Ramos (cell line): ENCODE data around the gene PRR33.

Experiments
- in situ Hi-C: fragments of 300-500 bp; cut with MboI; formaldehyde crosslinking; loops from one replicate; pipeline ENCODE4 v1.14.3; 2022; ENCODE audit warnings: low sequenced_read_pairs; ENCODE audit not compliant: unreplicated experiment

Gene PRR33

DNA sequence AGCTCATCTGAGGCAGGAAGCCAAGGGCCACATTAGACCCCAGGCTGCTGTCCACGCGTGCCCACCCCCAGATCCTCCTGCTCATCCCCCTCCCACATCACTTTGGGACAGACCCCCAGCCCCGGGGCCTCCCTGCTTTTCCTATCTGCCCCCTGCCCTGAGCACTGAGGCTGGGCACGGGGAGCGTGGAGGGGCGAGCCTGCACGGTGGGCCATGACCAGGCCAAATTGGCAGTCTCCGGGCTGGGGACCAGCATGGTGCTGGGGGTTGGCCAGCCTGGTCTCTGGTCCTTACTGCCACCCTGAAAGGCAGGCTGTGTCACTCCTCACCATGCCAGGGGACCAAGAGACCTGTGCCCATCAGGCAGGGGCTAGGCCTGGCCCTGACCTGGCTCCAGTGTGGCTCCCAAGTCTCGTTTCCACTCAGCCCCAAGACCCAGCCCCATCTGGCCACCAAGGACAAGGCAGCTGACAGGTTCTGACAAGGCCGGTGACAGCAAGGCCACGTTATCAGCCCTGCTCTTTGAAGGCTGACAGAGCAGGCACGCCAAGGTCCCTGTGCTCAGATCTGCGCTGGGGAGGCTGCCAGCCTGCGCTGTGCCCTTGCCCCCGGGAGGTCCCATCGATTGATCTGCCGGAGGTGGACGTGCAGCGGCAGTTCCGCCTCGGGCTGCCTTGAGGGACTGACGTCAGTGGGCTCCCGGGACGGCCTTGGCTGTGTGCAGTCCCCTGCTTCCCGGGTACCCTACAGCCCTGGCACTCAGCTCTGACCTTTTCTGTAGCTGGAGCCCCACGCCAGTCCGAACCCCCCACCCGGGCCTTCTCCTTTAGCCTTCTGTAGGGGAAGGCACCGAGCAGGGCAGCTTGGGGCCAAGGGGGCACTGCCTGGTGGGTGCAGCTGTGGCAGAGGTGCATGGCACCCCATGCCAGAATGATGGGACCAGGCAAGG is 49.3 kb downstream of the PRR33 start:
- in situ Hi-C loops = no loop called here

DNA sequence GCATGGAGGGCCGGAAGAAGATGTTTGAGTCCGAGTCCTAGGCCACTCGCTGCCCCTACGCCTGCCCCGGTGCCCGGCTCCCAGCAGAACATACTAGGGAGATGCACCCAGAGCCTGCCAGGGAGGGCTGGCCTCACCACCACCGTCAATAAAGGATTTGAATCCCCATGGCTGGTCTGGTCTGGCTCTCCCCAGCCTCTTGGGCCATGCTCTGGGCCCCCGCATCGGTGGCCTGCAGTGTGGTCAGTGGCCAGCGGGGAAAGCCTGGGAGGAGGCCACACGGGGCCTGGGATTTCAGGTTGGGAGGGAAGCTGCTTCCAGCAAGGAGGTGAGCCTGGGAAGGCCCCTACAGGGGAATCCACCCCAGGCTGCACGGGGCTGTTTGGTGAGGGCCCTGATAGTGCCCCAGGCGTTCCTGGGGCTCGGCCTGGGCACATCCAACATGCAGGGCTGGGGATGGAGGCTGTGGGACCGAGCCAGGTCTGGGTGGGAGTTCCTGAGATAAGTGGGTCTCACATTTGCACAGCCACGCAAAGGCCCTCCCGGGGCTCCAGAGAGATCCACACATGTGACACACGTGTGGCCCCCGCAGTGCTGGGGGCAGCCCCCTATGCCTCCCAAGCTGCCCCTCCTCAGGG is 50.1 kb downstream of the PRR33 start:
- in situ Hi-C loops = no loop called here

DNA sequence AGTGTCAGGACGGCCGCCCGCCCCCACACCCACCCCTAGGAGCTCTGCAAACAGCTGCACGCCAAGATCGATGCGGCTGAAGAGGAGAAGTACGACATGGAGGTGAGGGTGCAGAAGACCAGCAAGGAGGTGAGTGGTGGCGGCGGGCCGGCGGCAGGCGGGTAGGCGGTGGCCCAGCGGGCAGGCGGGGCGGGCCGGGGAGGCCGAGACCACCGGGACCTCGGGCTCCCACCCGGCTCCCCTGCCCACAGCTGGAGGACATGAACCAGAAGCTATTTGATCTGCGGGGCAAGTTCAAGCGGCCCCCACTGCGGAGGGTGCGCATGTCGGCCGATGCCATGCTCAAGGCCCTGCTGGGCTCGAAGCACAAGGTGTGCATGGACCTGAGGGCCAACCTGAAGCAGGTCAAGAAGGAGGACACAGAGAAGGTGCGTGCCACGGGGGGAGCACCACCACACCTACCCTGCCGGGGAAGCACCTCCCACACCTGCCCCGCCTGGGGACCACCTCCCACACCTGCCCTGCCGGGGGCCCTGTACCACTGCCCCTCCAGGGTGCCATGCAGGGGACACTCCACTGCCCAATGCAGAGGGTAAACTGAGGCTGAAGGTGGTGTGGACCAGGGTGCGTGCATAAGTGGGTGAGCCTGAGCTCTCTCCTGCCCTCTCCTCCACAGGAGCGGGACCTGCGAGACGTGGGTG is 50.8 kb downstream of the PRR33 start:
- in situ Hi-C loops = no loop called here

- in situ Hi-C loops = loop anchor here (10.0 kb wide), 1 partner anchor 315 kb away; no protein-coding TSS in a partner anchor
Observed at GRCh38 chr11:1839924-1840779, 51.5 kb downstream of the PRR33 start.

DNA sequence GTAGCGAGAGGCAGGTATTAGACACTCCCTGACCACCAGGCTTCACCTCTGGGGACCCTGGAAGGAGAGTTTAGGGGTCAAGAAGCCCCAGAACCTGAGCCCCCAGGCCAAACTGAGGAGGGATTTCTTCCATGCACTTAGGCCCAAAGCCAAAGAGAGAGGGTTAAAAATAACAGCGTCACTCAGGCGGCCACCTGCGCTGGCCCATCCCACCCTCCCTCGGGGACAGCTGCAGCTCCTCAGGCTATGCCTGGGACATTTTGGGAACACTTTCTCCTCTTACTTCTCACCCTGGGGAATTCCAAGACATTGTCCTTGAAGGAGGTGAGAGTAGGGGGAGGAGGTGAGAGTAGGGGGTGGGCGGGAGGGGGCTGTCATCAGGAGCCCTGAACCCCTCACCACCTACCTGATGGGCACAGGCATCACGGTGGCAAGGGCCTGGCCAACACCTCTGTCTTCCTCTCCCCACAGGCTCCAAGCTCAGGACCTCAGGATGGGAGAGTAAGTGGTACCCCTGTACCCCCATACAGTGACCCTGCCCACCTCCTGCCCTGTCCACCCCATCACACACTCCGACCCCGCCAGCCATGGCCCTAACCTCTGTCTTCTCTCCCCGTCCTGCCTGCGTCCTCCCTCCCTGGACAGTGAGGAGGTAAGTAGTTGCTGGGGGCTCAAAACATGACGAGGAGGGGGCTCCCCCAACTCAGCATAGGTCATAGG is 52.3 kb downstream of the PRR33 start:
- in situ Hi-C loops = loop anchor here (10.0 kb wide), 1 partner anchor 315 kb away; no protein-coding TSS in a partner anchor

DNA sequence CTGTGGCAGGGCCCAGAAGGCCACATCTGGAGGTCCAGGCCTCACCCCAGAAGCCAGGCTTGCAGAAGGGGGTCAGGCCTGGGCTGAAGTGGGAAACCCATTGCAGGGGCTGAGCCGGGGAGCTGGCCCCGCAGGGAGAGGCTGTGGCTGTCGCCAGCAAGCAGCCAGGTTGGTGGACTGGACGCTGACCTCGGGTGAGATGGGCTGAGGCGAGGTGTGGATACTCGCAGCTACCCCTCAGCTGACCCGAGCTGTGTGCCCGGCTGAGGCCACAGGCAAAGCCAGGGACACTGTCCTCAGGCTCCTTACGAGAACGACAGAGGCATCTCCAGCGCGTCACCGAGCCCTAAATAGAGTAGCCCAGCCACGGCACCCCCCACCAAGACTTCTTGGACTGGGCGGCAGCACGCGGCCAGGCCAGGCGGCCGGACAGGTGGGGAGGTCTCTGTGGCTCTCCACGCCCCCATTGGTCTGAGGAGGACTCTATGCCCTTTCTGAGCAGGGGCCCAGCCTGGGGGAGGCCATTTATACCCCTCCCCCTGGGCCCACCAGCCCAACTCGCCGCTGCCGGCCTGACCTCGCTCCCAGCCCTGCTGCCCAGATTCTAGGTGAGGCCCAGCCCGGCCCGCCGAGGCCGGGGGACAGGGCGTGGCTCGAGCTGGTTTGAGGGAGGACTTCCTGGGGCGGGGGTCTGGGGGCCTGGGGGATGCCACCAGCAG is 53.1 kb downstream of the PRR33 start, which contains the start of gene TNNI2:
TNNI2 (plus strand) TSS at position 556 of the 719 bp plus-strand sequence. CDS start 716 bp downstream, outside the sequence.
- in situ Hi-C loops = loop anchor here (10.0 kb wide), 1 partner anchor 316 kb away; no protein-coding TSS in a partner anchor
